ENCODE data around the gene RSPH3.
A peak's percentile ranks its signal among the peaks of the same experiment; 100 is the strongest.
"Not testable (repeated sequence)": the region's sequence is repeated elsewhere in the genome, so short reads cannot be mapped to it uniquely, and the experiment has no call there.

The RSPH3 gene

DNA sequence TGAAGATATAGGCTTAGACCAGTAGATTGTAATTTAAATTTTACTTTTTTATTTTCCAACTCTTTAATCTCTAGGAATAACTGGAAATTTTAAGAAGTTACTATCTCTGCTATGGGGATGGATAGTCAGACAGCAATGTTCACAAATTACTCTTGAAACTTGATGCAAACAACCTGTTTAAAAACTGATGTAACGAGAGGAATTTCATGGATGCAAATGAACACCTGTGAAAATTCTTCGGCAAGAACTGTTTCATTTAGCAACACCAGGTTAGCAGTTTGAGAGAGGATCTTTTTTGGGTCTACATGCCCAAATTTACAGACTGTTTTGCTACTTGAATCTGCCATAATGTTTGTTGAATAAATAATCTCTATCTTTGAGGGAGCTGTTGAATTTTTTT is 20.0 kb upstream of the RSPH3 start:
- no peak for DNase-seq

- DNase-seq, result no peak
Measured at GRCh38 chr6:159017757-159018559, 18.0 kb upstream of the RSPH3 start.

DNA sequence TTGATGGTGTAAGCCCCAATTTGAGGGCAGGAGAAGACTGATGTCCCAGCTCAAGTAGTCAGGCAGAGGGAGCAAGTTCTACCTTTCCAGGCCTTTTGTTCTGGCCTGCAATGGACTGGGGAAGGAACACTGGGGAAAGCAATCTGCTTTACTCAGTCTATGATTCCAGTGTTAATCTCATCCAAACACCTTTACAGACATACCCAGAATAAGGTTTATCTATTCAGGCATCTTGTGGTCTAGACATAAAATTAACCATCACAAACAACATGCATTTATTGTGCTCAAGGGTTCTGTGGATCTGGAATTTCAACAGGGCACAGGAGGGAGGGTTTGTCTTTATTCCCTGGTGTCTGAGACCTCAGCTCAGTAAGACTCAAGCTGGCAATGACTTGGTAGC is 14.4 kb upstream of the RSPH3 start:
- DNase-seq, result no peak

- DNase-seq, result no peak
Measured at GRCh38 chr6:159013229-159013628, 13.2 kb upstream of the RSPH3 start.

DNA sequence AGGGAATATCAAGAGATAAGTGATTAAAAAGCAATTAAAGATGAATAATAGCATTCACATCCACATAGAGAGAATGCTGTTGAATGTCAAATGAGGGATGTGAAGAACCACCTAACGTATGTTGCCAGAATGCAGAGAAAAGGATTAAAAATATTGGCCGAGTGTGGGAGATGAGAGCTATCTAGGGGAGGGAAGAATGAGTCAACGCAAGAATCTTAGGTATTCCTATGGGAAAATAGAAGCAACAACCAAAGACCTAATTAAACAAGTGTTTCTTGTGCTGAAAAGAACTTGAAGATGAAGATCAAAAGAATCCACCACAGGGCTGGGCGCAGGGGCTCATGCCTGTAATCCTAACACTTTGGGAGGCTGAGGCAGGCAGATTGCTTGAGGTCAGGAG is 12.2 kb upstream of the RSPH3 start:
- DNase-seq, result no peak

DNA sequence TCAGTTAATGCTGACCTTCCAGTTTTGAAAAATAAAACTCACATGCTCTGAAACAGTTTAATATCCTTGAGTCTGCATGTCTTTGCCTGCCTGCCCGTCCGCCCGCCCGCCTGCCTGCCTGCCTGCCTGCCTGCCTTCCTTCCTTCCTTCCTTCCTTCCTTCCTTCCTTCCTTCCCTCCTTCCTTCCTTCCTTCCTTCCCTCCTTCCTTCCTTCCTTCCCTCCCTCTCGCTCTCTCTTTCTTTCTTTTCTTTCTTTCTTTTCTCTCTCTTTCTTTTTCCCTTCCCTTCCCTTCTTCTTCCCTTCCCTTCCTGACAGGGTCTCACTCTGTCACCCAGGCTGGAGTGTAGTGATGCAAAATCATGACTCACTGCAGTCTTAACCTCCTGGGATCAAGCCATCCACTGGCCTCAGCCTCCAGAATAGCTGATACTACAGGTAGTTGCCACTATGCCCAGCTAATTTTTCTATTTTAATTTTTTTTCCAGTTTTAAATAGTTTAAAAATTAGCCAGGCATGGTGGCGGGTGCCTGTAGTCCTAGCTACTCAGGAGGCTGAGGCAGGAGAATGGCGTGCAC is 10.1 kb upstream of the RSPH3 start:
- DNase-seq, result not testable (repeated sequence)

DNA sequence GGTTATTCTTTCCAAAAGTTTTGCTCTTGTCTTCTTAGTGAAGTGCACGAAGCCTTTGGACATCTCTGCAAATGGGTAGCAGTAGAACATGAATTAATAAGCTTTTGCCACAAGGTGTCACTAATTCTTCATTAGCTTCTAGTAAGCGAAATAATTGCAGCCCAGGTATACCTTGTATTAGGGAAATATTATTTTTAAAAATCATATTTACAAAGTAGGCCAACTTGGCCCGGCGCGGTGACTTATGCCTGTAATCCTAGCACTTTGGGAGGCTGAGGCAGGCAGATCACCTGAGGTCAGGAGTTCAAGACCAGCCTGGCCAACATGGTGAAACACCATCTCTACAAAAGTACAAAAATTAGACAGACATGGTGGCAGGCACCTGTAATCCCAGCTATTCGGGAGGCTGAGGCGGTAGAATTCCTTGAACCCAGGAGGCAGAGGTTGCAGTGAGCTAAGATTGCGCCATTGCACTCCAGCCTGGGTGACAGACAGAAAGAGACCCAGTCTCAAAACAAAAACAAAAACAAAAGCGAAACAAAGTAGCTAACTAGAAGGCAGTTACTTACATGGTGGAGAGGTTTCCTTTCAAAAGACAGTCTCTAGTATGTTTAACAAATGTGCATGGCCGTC is 8.8 kb upstream of the RSPH3 start:
- peak in 1 of 2 experiments; percentile 18 for DNase-seq

- no peak for DNase-seq
Measured at GRCh38 chr6:159007510-159007909, 7.5 kb upstream of the RSPH3 start.

DNA sequence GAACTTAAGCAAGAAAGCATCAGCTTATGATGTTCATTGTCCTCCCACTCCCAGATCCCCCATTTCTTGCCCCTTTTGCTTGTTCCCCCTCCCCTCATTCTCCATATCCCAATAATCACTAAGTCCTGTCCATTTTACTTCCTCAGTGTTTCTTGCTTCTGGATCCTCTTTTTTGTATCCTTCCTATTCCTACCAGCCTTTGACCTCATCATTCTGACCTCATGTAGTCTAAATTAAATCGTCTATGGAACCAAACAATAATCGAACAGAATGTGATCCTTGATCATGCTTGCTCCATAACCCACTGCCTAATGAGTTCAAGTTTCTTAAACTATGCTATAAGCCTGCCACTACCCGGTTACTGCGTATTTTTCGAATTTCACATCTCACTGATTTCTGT is 5.4 kb upstream of the RSPH3 start:
- DNase-seq, result no peak

DNA sequence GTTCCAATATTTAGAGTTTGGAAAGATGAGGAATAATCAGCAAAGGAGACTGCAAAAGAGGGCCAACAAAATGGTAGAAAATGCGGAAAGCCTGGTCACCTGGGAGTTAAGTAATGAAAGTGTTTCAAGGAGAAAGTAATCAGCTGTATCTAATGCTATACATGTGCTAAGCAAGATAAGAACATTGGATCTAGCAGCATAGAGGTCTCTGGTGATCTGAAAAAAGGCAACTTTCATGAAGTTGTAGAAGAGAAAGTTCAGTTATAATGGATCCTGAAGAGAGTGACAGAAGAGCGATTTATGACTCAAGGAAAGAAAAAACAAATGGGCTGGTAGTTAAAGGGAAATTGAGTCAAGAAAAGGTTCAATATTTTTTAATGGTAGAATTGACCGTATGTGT is 4.6 kb upstream of the RSPH3 start:
- no peak for DNase-seq

DNA sequence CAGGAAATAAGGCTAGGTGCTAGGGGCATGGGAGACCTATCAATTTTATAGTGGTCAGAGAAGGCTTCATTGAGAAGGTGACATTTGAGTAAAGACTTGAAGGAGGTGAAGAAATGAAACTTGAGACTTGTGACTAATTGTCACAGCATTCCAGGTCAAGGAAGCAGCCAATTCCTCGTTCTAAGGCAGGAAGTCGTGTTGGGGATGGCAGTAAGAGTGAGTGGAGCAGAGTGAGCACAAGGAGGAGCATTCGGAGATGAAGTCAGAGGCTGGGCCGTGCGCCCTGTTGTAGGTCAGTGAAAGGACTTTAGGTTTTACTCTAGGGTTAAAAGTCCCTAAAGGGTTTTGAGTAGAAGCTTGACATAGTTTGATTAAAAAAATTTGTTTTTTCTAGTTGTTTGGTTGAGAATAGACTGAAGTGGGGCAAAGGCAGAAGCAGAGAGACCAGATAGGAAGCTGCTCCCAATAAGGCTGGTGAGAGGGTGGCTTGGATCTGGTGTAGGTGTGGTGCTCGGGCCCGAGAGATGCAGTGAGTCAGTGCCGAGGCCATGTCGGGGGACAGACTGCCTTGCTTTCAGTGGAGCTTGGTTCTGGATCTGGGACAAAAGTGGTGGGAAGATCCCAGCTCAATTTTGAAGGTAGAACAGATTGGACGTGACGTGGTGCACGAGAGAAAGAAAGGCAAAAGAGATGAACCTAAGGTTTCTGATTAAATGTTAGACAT is 2.6 kb upstream of the RSPH3 start:
- no peak for DNase-seq

DNA sequence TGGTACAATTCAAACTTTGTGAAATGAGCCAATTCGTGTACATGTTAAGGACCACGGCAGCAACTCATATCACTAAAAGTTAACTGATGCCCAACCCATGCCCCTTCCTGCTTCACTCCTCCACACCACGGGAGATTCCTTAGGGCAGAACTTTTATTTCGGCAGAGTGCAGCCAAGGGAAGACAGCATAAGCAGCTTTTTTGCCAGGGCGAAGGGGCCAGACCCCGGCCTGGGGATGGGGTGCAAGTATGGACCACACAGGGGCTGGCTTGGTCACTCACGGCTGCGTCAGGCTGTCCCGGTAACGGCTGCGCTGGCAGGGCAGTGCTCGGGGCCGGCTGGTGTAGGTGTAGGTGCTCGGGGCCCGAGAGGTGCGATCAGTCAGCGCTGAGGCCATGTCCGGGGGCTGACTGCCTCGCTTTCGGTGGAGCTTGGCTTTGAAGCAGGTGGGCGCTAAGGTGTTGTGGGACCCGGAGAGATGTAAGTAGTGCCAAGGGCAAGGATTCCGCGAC is 792 bp downstream of the RSPH3 start:
- no peak for DNase-seq

DNA sequence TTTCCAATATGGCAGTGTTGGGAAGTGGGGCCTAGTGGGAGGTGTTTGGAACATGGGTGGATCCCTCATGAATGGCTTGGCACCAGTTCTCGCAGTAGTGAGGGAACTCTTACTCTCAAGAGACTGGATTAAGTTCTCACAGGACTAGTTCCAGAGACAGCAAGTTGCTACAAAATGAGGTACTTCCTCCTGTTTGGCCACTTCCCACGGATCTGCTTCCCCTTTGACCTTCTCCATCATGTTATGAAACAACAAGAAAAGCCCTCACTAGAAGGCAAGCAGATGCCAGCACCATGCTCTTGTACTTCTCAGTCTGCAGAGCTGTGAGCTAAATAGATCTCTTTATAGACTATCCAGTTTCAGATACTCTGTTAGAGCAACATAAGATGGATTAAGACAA is 3.1 kb downstream of the RSPH3 start:
- no peak for DNase-seq

DNA sequence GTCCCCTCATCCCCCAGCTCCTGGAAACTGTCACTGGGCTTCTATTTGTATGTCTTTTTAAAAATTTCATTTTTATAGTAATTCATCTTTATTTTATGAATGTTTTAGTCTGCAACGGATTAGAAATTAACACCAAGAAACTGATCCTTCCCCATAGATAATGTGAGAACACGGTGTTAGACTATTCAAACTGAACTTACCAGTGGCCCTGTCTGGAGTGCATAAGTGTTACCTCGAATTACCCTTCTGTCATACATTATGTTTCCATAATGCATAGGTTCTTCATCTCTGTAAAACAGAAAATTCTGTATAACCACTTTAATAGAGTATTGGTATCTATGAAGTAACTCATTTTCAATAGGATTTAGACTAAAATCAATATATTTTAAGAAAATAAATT is 6.4 kb downstream of the RSPH3 start:
- DNase-seq, result no peak

GRCh38 chr6:158991017-158991723 is 8.8 kb downstream of the RSPH3 start:
- DNase-seq, result no peak

- not testable (repeated sequence) for DNase-seq
Measured at GRCh38 chr6:158989711-158990110, 10.3 kb downstream of the RSPH3 start.

- no peak for DNase-seq
Measured at GRCh38 chr6:158988477-158988876, 11.5 kb downstream of the RSPH3 start.

DNA sequence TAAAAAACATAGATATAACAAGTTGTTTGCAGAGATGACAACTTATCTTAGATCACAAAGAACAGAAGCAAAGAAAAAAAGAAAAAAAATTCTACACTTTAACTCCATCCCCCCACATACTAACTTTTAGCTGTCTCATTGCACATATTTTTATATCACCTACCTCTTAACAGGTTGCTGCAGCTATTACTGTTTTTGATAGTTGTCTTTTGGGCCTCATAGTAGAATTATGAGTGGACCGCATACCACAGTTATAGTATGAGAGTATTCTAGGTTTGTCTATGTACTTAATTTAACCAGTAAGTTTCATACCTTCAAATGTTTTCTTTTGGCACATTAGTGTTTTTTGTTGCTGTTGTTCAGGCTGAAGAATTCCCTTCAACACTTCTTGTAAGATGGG is 12.3 kb downstream of the RSPH3 start:
- no peak for DNase-seq

GRCh38 chr6:158978757-158979156 is 21.2 kb downstream of the RSPH3 start:
- DNase-seq, result no peak

DNA sequence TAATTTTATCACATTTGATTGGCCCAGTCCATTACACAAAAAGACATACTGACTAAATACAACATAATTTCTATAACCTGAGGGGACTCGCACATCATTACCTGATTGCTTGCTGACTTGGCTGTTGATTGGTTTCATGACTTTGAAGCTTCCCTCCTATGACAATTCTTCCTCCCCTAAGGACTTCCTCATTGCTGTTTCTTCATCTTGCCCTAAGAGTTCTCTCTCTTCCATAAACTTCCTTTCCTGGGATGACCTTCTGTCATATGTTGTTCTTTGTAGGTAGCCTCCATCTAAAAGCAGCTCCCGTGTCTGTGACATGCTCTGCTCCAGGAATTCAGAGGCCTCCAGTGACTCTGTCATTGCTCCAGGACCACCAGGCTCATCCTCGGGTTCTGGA is 22.6 kb downstream of the RSPH3 start:
- no peak for DNase-seq

- DNase-seq, result peak; percentile 26 to 39
Measured at GRCh38 chr6:158972241-158973233, 27.5 kb downstream of the RSPH3 start.
